Measurements from ENCODE around the gene AP2A2.

GRCh38 chr11:1035577-1036283 is 110.1 kb downstream of the AP2A2 start:
- TF ChIP-seq CTCF (IDR thresholded peaks at IDR 0.05 in 4 of 5, conservative IDR thresholded peaks at IDR 0.05 in 1 of 5), result no peak
- no peak for TF ChIP-seq POLR2A (IDR thresholded peaks at IDR 0.05)
